Heart right ventricle (tissue), 16 donors: ENCODE data around the gene FICD. TPM values are rescaled to one million over a fixed set of nuclear protein-coding genes. Genes with fewer than 3 reads are reported as not detected.

Source experiments
- ATAC-seq, 8 donors: fragments of 200-7000 bp; cut with Tn5 transposase; one replicate each; pipeline ENCODE4 v1.9.1; 2020; ENCODE audit warnings: mild to moderate bottlenecking in 8 of 8, moderate library complexity in 8 of 8, moderate number of reproducible peaks in 1 of 8
- DNase-seq, 2 donors: peaks; one replicate each; pipeline ENCODE4 v3.0.0-alpha.2; 2020
- H3K27ac ChIP-seq, 10 donors: fragments of 200-600 bp; sonication (generic) in 2 of 10; one replicate each; pipeline versions ENCODE4 v1.5.0 to v1.8.0; 2020 to 2022; ENCODE audit warnings: mild to moderate bottlenecking in 3 of 10
- H3K27me3 ChIP-seq, 7 donors: fragments of 200-600 bp; one replicate each; pipeline ENCODE4 v1.8.0; 2021 to 2022; ENCODE audit warnings: mild to moderate bottlenecking in 2 of 7
- H3K36me3 ChIP-seq, 9 donors: fragments of 200-600 bp; sonication (generic) in 1 of 9; one replicate each; pipeline versions ENCODE4 v1.5.0 to v1.8.0; 2020 to 2022; ENCODE audit warnings: mild to moderate bottlenecking in 2 of 9
- H3K4me1 ChIP-seq, 9 donors: fragments of 200-600 bp; sonication (generic) in 1 of 9; one replicate each; pipeline versions ENCODE4 v1.5.0 to v1.8.0; 2020 to 2022; ENCODE audit warnings: mild to moderate bottlenecking in 4 of 9
- H3K4me3 ChIP-seq, 10 donors: fragments of 200-600 bp; sonication (generic) in 2 of 10; one replicate each; pipeline versions ENCODE4 v1.5.0 to v1.8.0; 2020 to 2022; ENCODE audit warnings: mild to moderate bottlenecking in 7 of 10, moderate library complexity in 2 of 10
- H3K9me3 ChIP-seq, 11 donors: fragments of 200-600 bp in 10 of 11; sonication (generic) in 2 of 11; one replicate each; pipeline versions ENCODE4 v1.5.0 to v1.8.0; 2013 to 2022; ENCODE audit warnings: mild to moderate bottlenecking in 2 of 11, control low read depth in 1 of 11, moderate library complexity in 1 of 11
- WGBS, 2 donors: extraction: QIAGEN DNeasy Blood & Tissue Kit; methylation state at CpG; one replicate each; pipeline ENCODE4 v1.1.7; 2013; ENCODE audit warnings: inconsistent platforms in 1 of 2; 5-methylcytosine and 5-hydroxymethylcytosine counted together
- intact Hi-C, 10 donors: fragments of 100-400 bp; cut with DNase I; formaldehyde crosslinking; loops; one replicate each; pipeline versions ENCODE4 v1.11.1 to v1.14.2; 2022
- polyA plus RNA-seq, 2 donors: library from polyadenylated mRNA; stranded (reverse); fragments of 200-250 nt; gene quantifications; one replicate each; pipeline ENCODE4 v1.2.3, GENCODE V29; 2013
- total RNA-seq, 10 donors: library from RNA; stranded (reverse); fragmentation: NEBNext Ultra II Directional in 3 of 10; extraction: Animal tissue kit (Norgen Biotek cat#: 25700) in 3 of 10; gene quantifications; one replicate each; pipeline versions ENCODE4 v1.2.1 to v1.2.4, GENCODE V29; 2021 to 2023
- TF ChIP-seq, protein P1 (sequence below), 9 donors: fragments of 200-600 bp; sonication (generic) in 2 of 9; IDR thresholded peaks; one replicate each; pipeline versions ENCODE4 v1.5.0 to v1.8.0; 2021 to 2022; ENCODE audit warnings: antibody characterized with exemption in 9 of 9, mild to moderate bottlenecking in 5 of 9, moderate library complexity in 1 of 9
- donor health status: Arrhythmogenic right ventricular cardiomyopathy.
- donor health status: ischemic (EF 13 %, LVEDD 7.1; RV severe dilation, severe dysfunction).
- donor health status: healthy with polysubstance abuse.
- donor health status: DM: no; HTN: yes; CAD: no.
- donor health status: DM: no; HTN: no; CAD: no.
- donor health status: ischemic (EF 25% LVEDD 6.9; RV normal size, moderate dysfunction).
- donor health status: ischemic (EF 25% LVEDD 5.7; RV mildly dilated, moderate dysfunction).
- donor health status: healthy.
- donor health status: DM: yes; HTN: yes; CAD: no.
- donor health status: Ischemic cardiomyopathy.
- donor health status: ischemic (EF 35%, LVEDD 5.7; RV mildly dilated, moderate dysfunction).
- donor health status: nonischemic (EF 11% LVEDD 7.7; RV severe dilation, severe dysfunction).
- donor health status: DM: yes; HTN: yes; CAD: no.
- donor health status: PGD.
- donor health status: ischemic (EF 29% LVEDD 5.4; RV normal size, mild dysfunction).
- donor health status: nonischemic (EF 23%, LVEDD 6.1; RV moderate dilation, normal function).

Gene FICD
- total and polyA plus RNA-seq, 12 donors = 2.1 to 4.4 (median 2.8) TPM

DNA sequence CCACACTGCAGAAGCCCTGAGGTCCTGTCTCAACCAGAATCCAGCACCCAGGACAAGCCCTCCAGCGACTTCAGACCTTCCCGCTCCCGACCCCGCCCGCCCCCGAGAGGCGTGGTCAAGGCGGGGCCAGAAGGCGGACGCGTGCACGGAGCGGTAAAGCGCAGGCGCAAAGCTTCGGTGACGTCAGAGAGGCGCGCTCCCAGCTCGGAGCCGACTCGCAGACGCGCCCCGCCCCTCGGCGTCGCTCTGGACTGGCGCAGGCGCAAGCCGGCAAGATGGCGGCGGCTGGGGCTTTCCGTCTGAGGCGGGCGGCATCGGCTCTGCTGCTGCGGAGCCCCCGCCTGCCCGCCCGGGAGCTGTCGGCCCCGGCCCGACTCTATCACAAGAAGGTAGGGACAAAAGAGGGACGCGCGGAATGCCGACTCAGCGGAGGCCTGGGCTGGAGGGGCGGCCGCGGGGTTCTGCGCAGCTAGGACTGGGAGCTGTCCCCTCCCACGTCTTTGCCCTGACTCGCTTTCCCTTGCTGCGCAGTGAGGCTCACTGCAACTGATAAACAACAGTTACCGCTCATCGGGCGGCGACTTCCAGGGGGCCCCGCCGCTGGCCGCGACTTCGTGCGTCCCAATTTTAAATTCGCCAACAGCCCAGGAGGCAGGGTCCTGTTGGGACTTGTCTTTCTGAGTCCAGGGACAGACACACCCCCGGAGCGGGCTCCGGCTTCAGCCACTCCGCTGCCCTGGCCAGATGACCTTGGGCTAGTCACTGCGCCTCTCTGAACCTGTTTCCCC is 47.5 kb downstream of the FICD start, which contains the start of gene ISCU:
ISCU (plus strand) TSS at position 249 of the 788 bp plus-strand sequence; CDS start at position 276, 27 bp downstream.
- Histone ChIP-seq H3K36me3 (peaks cover 0 to 46% (median 33%) of the 10 kb centered on the region in 9 donors), H3K27ac (peak within 1 kb of the TSS; percentile 78 to 97 (median 94)), H3K27me3 (no peaks in the 10 kb centered on the region), H3K9me3 (no peaks in the 10 kb centered on the region), H3K4me3 (peak within 1 kb of the TSS; percentile 57 to 99 (median 90)), H3K4me1 (peaks cover 5 to 80% (median 67%) of the 10 kb centered on the region in 9 donors)
- 0 to 1% methylated on average over 65 to 72 of the region's 72 CpGs for WGBS, 2 donors
- TF ChIP-seq, protein P1, sequence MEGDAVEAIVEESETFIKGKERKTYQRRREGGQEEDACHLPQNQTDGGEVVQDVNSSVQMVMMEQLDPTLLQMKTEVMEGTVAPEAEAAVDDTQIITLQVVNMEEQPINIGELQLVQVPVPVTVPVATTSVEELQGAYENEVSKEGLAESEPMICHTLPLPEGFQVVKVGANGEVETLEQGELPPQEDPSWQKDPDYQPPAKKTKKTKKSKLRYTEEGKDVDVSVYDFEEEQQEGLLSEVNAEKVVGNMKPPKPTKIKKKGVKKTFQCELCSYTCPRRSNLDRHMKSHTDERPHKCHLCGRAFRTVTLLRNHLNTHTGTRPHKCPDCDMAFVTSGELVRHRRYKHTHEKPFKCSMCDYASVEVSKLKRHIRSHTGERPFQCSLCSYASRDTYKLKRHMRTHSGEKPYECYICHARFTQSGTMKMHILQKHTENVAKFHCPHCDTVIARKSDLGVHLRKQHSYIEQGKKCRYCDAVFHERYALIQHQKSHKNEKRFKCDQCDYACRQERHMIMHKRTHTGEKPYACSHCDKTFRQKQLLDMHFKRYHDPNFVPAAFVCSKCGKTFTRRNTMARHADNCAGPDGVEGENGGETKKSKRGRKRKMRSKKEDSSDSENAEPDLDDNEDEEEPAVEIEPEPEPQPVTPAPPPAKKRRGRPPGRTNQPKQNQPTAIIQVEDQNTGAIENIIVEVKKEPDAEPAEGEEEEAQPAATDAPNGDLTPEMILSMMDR (IDR thresholded peaks at IDR 0.05) = no peak
- DNase-seq = peak; percentile 98 to 99
- ATAC-seq = peak; percentile 88 to 95 (median 92)
- intact Hi-C loops = loop anchor here in 9 of 10 donors (1.0 to 10.0 kb wide), 15 partner anchors 54 to 532 kb away; partner anchors contain the start of genes ALKBH2 (in 7 of the 9), SSH1 (in 4 of the 9), CORO1C (in 2 of the 9) and UNG (in 1 of the 9)

DNA sequence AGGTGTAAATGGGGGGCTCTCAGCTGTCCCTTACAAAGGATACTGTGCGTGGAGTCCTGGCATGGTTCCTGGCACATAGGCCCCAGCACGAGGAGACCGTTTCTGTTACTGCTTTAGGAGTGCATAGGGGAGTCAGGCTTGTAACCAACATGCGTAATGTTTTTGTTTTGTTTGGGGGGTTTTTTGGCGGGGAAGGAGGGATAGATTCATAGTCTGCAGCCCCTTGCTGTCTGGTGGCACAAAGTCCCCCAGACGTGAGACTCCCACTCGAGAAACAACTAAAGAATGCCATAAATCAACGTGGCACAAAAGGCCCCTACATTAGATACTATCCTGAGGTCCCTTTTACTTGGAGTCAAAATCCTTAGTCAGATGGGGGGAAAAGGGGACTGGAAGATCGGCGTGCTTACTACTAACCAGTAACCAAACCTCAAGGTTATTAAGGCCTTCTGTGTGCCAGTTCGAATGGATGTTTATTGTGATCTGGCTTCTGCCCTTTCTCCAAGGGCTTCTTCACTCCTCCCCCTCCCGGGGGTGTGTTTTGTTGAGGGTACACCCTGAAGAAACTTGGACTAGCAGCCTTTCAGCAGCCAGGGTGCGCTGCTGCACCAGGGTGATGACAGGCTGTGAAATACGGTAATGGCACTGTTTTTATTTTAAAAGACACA is 48.2 kb downstream of the FICD start:
- ATAC-seq = peak; percentile 23 to 65 (median 52)
- no peaks in the 10 kb centered on the region for H3K27me3 ChIP-seq
- peak overlapping the region; percentile 57 to 99 (median 90) for H3K4me3 ChIP-seq
- 1 to 2% methylated on average over 14 of the region's 14 CpGs for WGBS, 2 donors
- intact Hi-C loops = loop anchor here in 9 of 10 donors (1.0 to 10.0 kb wide), 15 partner anchors 54 to 532 kb away; partner anchors contain the start of genes ALKBH2 (in 7 of the 9), SSH1 (in 4 of the 9), CORO1C (in 2 of the 9) and UNG (in 1 of the 9)
- peaks cover 5 to 80% (median 60%) of the 10 kb centered on the region in 9 donors for H3K4me1 ChIP-seq
- peak; percentile 75 to 87 for DNase-seq
- no peaks in the 10 kb centered on the region for H3K9me3 ChIP-seq
- TF ChIP-seq, protein P1 (IDR thresholded peaks at IDR 0.05) = peak; percentile 69 to 97 (median 88)
- peaks cover 0 to 46% (median 41%) of the 10 kb centered on the region in 9 donors for H3K36me3 ChIP-seq
- peak overlapping the region; percentile 40 to 97 (median 92) for H3K27ac ChIP-seq

DNA sequence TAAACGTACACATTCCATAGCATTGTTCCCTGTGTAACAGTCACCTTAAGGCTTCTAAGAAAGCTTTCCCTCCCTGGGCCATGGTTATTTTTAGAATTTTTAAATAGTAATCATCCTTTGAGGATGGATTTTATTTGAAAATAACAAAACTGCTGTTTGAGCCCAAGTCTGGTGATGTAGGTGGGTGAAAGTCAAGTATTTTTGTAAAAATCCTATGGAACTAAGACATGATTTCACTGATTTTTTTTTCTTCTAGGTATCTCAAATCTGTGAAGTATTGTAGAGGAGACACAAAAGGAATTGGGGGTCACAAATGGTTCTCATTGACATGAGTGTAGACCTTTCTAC is 48.7 kb downstream of the FICD start:
- intact Hi-C loops = loop anchor here in 9 of 10 donors (1.0 to 10.0 kb wide), 15 partner anchors 53 to 531 kb away; partner anchors contain the start of genes ALKBH2 (in 7 of the 9), SSH1 (in 4 of the 9), CORO1C (in 2 of the 9) and UNG (in 1 of the 9)
- Histone ChIP-seq H3K36me3 (peaks cover 0 to 51% (median 46%) of the 10 kb centered on the region in 9 donors), H3K4me3 (peak overlapping the region in 9 of 10 donors; percentile 57 to 99 (median 89)), H3K27me3 (no peaks in the 10 kb centered on the region), H3K9me3 (no peaks in the 10 kb centered on the region), H3K27ac (peak overlapping the region in 6 of 10 donors; percentile 78 to 97 (median 93)), H3K4me1 (peaks cover 5 to 80% (median 55%) of the 10 kb centered on the region in 9 donors)
- no peak for ATAC-seq
- TF ChIP-seq, protein P1 (IDR thresholded peaks at IDR 0.05) = peak in 3 of 9 donors; percentile 5 to 23 (median 17)
- DNase-seq = no peak
- 0 to 8% methylated on average over 1 of the region's 1 CpG for WGBS, 2 donors

DNA sequence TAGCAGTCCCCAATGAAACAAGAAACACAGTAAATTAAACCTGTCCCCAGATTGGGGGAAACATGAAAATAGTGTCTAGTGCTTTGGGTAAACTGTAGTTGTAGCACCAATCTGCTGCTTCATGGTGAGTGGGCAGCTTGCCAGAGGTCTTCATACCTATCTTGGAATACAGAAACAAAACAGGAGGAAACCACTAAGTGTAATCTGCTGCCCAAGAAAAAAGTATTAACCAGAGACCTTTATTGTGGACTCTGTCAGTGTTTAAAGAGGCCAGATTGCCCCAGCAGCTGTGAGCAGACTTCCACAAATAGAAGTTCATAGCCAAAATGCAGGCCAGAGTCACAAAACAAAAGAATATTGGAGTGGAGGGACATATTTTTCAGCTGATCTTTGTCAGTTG is 49.6 kb downstream of the FICD start:
- TF ChIP-seq, protein P1 (IDR thresholded peaks at IDR 0.05) = no peak
- peak overlapping the region in 8 of 10 donors; percentile 3 to 97 (median 52) for H3K27ac ChIP-seq
- peaks cover 0 to 60% (median 53%) of the 10 kb centered on the region in 9 donors for H3K36me3 ChIP-seq
- ATAC-seq = no peak
- intact Hi-C loops = loop anchor here in 9 of 10 donors (5.0 to 10.0 kb wide), 10 partner anchors 53 to 530 kb away; partner anchors contain the start of genes ALKBH2 (in 5 of the 9), SSH1 (in 4 of the 9), CORO1C (in 2 of the 9) and UNG (in 1 of the 9)
- DNase-seq = no peak
- peaks cover 5 to 72% (median 46%) of the 10 kb centered on the region in 9 donors for H3K4me1 ChIP-seq
- H3K4me3 ChIP-seq = no peak overlapping the region
- H3K9me3 ChIP-seq = no peaks in the 10 kb centered on the region
- H3K27me3 ChIP-seq = no peaks in the 10 kb centered on the region
